Parathyroid adenoma (tissue), 2 donors: ENCODE measurements around the gene BSDC1.

Experiments used
- H2AFZ ChIP-seq: fragments of 300-600 bp; sonication (generic); one replicate; pipeline ENCODE4 v1.7.0; 2017; ENCODE audit warnings: antibody characterized with exemption, mild to moderate bottlenecking
- H3K27ac ChIP-seq: fragments of 300-600 bp; sonication (generic); one replicate; pipeline ENCODE4 v1.7.0; 2017
- H3K27me3 ChIP-seq: fragments of 300-600 bp; sonication (generic); one replicate; pipeline ENCODE4 v1.7.0; 2017; ENCODE audit warnings: low read length; ENCODE audit not compliant: control insufficient read depth, insufficient read depth
- H3K36me3 ChIP-seq: fragments of 300-600 bp; sonication (generic); one replicate; pipeline ENCODE4 v1.7.0; 2017; ENCODE audit warnings: low read length; ENCODE audit not compliant: control insufficient read depth, insufficient read depth
- H3K4me1 ChIP-seq: fragments of 300-600 bp; sonication (generic); one replicate; pipeline ENCODE4 v1.7.0; 2017; ENCODE audit warnings: control low read depth
- H3K4me2 ChIP-seq: fragments of 300-600 bp; sonication (generic); one replicate; pipeline ENCODE4 v1.7.0; 2017; ENCODE audit warnings: low read length
- H3K4me3 ChIP-seq: fragments of 300-600 bp; sonication (generic); one replicate; pipeline ENCODE4 v1.7.0; 2017; ENCODE audit warnings: low read depth, low read length
- H3K79me2 ChIP-seq: fragments of 300-600 bp; sonication (generic); one replicate; pipeline ENCODE4 v1.7.0; 2017; ENCODE audit warnings: control low read depth
- H3K9ac ChIP-seq: fragments of 300-600 bp; sonication (generic); one replicate; pipeline ENCODE4 v1.7.0; 2017; ENCODE audit warnings: mild to moderate bottlenecking
- H3K9me3 ChIP-seq: fragments of 300-600 bp; sonication (generic); one replicate; pipeline ENCODE4 v1.7.0; 2017; ENCODE audit warnings: low read length; ENCODE audit not compliant: control insufficient read depth
- CTCF ChIP-seq: fragments of 300-600 bp; sonication (generic); IDR thresholded peaks from one replicate; pipeline ENCODE4 v1.7.0; 2017; ENCODE audit warnings: antibody characterized with exemption, mild to moderate bottlenecking
- donor health status: primary hyperparathyroidism.

The BSDC1 gene

GRCh38 chr1:32336963-32337675 lies 57.1 kb downstream of the BSDC1 start:
- H3K9ac ChIP-seq, result no peak overlapping the region
- no peaks in the 10 kb centered on the region for H3K36me3 ChIP-seq
- no peak overlapping the region for H3K4me3 ChIP-seq
- H2AFZ ChIP-seq, result no peak overlapping the region
- TF ChIP-seq CTCF, result no peak
- no peak overlapping the region for H3K4me2 ChIP-seq
- no peaks in the 10 kb centered on the region for H3K27me3 ChIP-seq
- no peaks in the 10 kb centered on the region for H3K9me3 ChIP-seq
- no peaks in the 10 kb centered on the region for H3K4me1 ChIP-seq
- H3K27ac ChIP-seq, result no peak overlapping the region
- H3K79me2 ChIP-seq, result no peaks in the 10 kb centered on the region

GRCh38 chr1:32336591-32336932 lies 57.7 kb downstream of the BSDC1 start:
- H3K4me3 ChIP-seq, result no peak overlapping the region
- no peaks in the 10 kb centered on the region for H3K4me1 ChIP-seq
- H3K27me3 ChIP-seq, result no peaks in the 10 kb centered on the region
- no peaks in the 10 kb centered on the region for H3K9me3 ChIP-seq
- H2AFZ ChIP-seq, result no peak overlapping the region
- no peaks in the 10 kb centered on the region for H3K79me2 ChIP-seq
- H3K27ac ChIP-seq, result no peak overlapping the region
- no peak overlapping the region for H3K9ac ChIP-seq
- H3K36me3 ChIP-seq, result no peaks in the 10 kb centered on the region
- no peak for TF ChIP-seq CTCF
- H3K4me2 ChIP-seq, result no peak overlapping the region

- Histone ChIP-seq H3K4me1 (no peaks in the 10 kb centered on the region), H3K9me3 (no peaks in the 10 kb centered on the region), H3K27ac (no peak within 1 kb of the TSS), H3K4me3 (peak within 1 kb of the TSS; percentile 31), H2AFZ (peak within 1 kb of the TSS; percentile 50), H3K27me3 (no peaks in the 10 kb centered on the region), H3K9ac (no peak within 1 kb of the TSS), H3K4me2 (peak within 1 kb of the TSS; percentile 58), H3K79me2 (no peaks in the 10 kb centered on the region), H3K36me3 (no peaks in the 10 kb centered on the region)
- no peak for TF ChIP-seq CTCF
These were observed 58.3 kb downstream of the BSDC1 start, which contains the start of gene MARCKSL1 for GRCh38 chr1:32335790-32336590. MARCKSL1 (minus strand) TSS chr1:32336233; CDS start chr1:32336033, 200 bp downstream.

- H3K4me3 ChIP-seq, result peak overlapping the region; percentile 3
- H2AFZ ChIP-seq, result no peak overlapping the region
- no peak for TF ChIP-seq CTCF
- H3K79me2 ChIP-seq, result no peaks in the 10 kb centered on the region
- no peaks in the 10 kb centered on the region for H3K9me3 ChIP-seq
- no peak overlapping the region for H3K4me2 ChIP-seq
- no peak overlapping the region for H3K27ac ChIP-seq
- H3K9ac ChIP-seq, result no peak overlapping the region
- no peaks in the 10 kb centered on the region for H3K27me3 ChIP-seq
- no peaks in the 10 kb centered on the region for H3K36me3 ChIP-seq
- H3K4me1 ChIP-seq, result no peaks in the 10 kb centered on the region
These were observed 58.8 kb downstream of the BSDC1 start for GRCh38 chr1:32335535-32335789.
